ENCODE data around the gene TPP1. TPM values are rescaled to one million over a fixed set of nuclear protein-coding genes. Genes with fewer than 3 reads are reported as not detected.

The TPP1 gene
- polyA plus RNA-seq, 2 of the 4 experiments (the other 2 are of a cell fraction), result 41.6 to 53.2 TPM

DNA sequence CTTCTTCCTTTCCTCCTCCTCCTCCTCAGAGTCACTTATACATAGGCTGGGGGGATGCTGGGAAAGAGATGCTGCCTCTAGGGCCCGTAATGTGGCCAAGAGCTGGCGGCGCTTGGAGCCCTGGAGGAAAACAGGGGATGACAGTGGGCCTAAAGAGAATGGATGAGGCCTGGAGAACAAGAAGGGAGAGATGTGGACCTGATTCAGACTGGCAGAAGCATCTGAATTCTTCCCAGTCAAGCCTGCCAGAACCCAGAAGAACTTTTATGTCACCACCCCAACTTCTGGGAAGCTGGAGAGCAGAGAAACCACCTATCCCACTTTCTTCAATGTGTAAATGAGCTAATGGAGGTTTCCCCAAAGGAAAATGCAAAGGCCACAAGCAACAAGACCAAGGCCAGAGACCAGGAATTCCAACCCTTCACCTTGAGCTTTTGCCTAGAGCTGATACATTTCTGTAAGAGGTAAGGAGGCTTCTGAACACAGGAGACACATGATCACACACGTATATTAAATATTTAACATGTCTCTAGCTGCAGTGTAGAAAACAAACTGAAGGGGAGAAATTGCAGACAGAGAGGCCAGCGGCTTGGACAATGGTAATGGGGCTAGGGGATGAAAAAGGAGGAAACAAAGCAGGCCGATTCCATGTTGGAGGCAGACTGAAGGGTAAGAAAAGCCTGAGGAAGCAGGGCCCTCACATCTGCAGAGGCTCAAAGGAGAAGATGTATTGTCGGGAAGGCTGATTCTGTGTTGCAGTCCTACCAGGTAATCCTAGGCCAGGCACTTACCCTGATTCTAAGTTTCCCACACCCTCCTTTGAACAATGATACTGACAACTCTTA lies 16.9 kb downstream of the TPP1 start:
- POLR2A ChIA-PET, result interaction anchor here (2.1 to 2.4 kb wide), 2 partner anchors 11 to 81 kb away, joined by 4 to 13 read pairs; partner anchors contain the start of gene MRPL17
- CTCF ChIA-PET, result interaction anchor here (0.6 to 4.2 kb wide), 6 partner anchors 10 to 223 kb away, joined by 3 to 23 read pairs (median 4); partner anchors contain the start of genes MRPL17 and TAF10
- WGBS (ENCODE audit: missing lambda C conversion rate), result 43% methylated on average over 7 of the region's 7 CpGs
- DNase-seq (ENCODE audit: low read depth in 1 of 2, low spot score in 1 of 2) (no peak), ATAC-seq (no peak), FAIRE-seq (no peak)
- Histone ChIP-seq H3K9me3 (no peaks in the 10 kb centered on the region), H3K27ac (peak overlapping the region; percentile 90 to 98), H3K4me2 (peak overlapping the region; percentile 87), H3K4me1 (peaks cover 35% of the 10 kb centered on the region), H3K4me3 (peak overlapping the region; percentile 79)
- TF ChIP-seq MAZ (IDR thresholded peaks at IDR 0.05; ENCODE audit: borderline replicate concordance, low read depth, low read length) (no peak), SREBF2 (IDR thresholded peaks at IDR 0.05) (no peak), MYC (IDR thresholded peaks at IDR 0.05; ENCODE audit: borderline replicate concordance, low read length) (no peak), KDM5A (IDR thresholded peaks at IDR 0.05) (no peak), CHD2 (IDR thresholded peaks at IDR 0.05; ENCODE audit: low read length, partially characterized antibody) (no peak), RARB (CRISPR knock-in tag; IDR thresholded peaks at IDR 0.05) (no peak), SMC3 (IDR thresholded peaks at IDR 0.05) (no peak), FOSB (CRISPR knock-in tag; IDR thresholded peaks at IDR 0.05) (no peak), RNF2 (IDR thresholded peaks at IDR 0.05; ENCODE audit: borderline replicate concordance, low read depth) (no peak)
- TF ChIP-seq, protein P1, sequence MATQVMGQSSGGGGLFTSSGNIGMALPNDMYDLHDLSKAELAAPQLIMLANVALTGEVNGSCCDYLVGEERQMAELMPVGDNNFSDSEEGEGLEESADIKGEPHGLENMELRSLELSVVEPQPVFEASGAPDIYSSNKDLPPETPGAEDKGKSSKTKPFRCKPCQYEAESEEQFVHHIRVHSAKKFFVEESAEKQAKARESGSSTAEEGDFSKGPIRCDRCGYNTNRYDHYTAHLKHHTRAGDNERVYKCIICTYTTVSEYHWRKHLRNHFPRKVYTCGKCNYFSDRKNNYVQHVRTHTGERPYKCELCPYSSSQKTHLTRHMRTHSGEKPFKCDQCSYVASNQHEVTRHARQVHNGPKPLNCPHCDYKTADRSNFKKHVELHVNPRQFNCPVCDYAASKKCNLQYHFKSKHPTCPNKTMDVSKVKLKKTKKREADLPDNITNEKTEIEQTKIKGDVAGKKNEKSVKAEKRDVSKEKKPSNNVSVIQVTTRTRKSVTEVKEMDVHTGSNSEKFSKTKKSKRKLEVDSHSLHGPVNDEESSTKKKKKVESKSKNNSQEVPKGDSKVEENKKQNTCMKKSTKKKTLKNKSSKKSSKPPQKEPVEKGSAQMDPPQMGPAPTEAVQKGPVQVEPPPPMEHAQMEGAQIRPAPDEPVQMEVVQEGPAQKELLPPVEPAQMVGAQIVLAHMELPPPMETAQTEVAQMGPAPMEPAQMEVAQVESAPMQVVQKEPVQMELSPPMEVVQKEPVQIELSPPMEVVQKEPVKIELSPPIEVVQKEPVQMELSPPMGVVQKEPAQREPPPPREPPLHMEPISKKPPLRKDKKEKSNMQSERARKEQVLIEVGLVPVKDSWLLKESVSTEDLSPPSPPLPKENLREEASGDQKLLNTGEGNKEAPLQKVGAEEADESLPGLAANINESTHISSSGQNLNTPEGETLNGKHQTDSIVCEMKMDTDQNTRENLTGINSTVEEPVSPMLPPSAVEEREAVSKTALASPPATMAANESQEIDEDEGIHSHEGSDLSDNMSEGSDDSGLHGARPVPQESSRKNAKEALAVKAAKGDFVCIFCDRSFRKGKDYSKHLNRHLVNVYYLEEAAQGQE (IDR thresholded peaks at IDR 0.05), result no peak
- TF ChIP-seq, protein P2, sequence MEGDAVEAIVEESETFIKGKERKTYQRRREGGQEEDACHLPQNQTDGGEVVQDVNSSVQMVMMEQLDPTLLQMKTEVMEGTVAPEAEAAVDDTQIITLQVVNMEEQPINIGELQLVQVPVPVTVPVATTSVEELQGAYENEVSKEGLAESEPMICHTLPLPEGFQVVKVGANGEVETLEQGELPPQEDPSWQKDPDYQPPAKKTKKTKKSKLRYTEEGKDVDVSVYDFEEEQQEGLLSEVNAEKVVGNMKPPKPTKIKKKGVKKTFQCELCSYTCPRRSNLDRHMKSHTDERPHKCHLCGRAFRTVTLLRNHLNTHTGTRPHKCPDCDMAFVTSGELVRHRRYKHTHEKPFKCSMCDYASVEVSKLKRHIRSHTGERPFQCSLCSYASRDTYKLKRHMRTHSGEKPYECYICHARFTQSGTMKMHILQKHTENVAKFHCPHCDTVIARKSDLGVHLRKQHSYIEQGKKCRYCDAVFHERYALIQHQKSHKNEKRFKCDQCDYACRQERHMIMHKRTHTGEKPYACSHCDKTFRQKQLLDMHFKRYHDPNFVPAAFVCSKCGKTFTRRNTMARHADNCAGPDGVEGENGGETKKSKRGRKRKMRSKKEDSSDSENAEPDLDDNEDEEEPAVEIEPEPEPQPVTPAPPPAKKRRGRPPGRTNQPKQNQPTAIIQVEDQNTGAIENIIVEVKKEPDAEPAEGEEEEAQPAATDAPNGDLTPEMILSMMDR (IDR thresholded peaks at IDR 0.05), result no peak

DNA sequence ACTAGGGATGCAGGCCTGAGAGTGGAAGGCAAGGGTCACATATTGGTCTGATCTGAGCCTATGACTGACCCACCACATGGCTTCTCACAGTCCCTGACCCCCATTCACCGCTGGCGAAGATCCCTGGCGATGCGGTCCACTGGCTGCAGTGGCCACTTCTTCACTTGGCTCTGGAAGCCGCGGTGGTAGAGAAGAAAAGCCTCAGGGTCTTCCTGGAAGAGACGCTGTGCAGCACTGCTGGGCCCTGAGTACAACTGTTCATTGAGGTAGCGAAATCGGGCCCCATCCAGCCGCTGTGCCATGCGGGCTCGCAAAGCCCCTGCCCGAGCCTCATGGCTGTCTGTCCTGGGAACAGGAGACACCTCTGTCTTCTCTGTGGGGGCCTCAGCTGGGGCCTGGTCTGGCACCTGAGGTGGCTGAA lies 18.2 kb downstream of the TPP1 start:
- POLR2A ChIA-PET, result no interaction called here
- Histone ChIP-seq H3K4me3 (no peak overlapping the region), H3K4me1 (peaks cover 25% of the 10 kb centered on the region), H3K27ac (no peak overlapping the region), H3K4me2 (no peak overlapping the region), H3K9me3 (no peaks in the 10 kb centered on the region)
- no peak for TF ChIP-seq SREBF2 (IDR thresholded peaks at IDR 0.05)
- TF ChIP-seq HEYL (CRISPR knock-in tag; IDR thresholded peaks at IDR 0.05), result no peak
- TF ChIP-seq HOXA7 (CRISPR knock-in tag; IDR thresholded peaks at IDR 0.05), result no peak
- TF ChIP-seq TFCP2L1 (CRISPR knock-in tag; IDR thresholded peaks at IDR 0.05), result no peak
- no peak for TF ChIP-seq KDM1A (IDR thresholded peaks at IDR 0.05; ENCODE audit: low read depth)
- no peak for TF ChIP-seq RNF2 (IDR thresholded peaks at IDR 0.05; ENCODE audit: borderline replicate concordance, low read depth)
- TF ChIP-seq RARB (CRISPR knock-in tag; IDR thresholded peaks at IDR 0.05), result no peak
- TF ChIP-seq GATA3 (IDR thresholded peaks at IDR 0.05; ENCODE audit: borderline replicate concordance), result no peak
- TF ChIP-seq FOSB (CRISPR knock-in tag; IDR thresholded peaks at IDR 0.05), result no peak
- TF ChIP-seq POLR2A (IDR thresholded peaks at IDR 0.05; ENCODE audit: low read length), result no peak
- no peak for TF ChIP-seq SMC3 (IDR thresholded peaks at IDR 0.05)
- no peak for TF ChIP-seq ZC3H11A (IDR thresholded peaks at IDR 0.05)
- TF ChIP-seq ESRRA (IDR thresholded peaks at IDR 0.05; ENCODE audit: borderline replicate concordance, low read length), result no peak
- TF ChIP-seq, protein P3, sequence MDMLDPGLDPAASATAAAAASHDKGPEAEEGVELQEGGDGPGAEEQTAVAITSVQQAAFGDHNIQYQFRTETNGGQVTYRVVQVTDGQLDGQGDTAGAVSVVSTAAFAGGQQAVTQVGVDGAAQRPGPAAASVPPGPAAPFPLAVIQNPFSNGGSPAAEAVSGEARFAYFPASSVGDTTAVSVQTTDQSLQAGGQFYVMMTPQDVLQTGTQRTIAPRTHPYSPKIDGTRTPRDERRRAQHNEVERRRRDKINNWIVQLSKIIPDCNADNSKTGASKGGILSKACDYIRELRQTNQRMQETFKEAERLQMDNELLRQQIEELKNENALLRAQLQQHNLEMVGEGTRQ (IDR thresholded peaks at IDR 0.05), result no peak
- TF ChIP-seq HOXB13 (CRISPR knock-in tag; IDR thresholded peaks at IDR 0.05; ENCODE audit: low read depth), result no peak
- TF ChIP-seq CBX2 (IDR thresholded peaks at IDR 0.05; ENCODE audit: borderline replicate concordance, low read depth), result no peak
- no peak for TF ChIP-seq KDM5A (IDR thresholded peaks at IDR 0.05)
- TF ChIP-seq, protein P4, sequence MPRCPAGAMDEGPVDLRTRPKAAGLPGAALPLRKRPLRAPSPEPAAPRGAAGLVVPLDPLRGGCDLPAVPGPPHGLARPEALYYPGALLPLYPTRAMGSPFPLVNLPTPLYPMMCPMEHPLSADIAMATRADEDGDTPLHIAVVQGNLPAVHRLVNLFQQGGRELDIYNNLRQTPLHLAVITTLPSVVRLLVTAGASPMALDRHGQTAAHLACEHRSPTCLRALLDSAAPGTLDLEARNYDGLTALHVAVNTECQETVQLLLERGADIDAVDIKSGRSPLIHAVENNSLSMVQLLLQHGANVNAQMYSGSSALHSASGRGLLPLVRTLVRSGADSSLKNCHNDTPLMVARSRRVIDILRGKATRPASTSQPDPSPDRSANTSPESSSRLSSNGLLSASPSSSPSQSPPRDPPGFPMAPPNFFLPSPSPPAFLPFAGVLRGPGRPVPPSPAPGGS (IDR thresholded peaks at IDR 0.05), result no peak
- 97% methylated on average over 13 of the region's 13 CpGs for WGBS (ENCODE audit: missing lambda C conversion rate)
- FAIRE-seq, result no peak
- DNase-seq (ENCODE audit: low read depth in 1 of 2, low spot score in 1 of 2), result no peak
- CTCF ChIA-PET, result no interaction called here
- no peak for ATAC-seq
